NCI-H146 (cell line): ENCODE results near the gene ERCC5.
A peak's percentile ranks its signal among the peaks of the same experiment; 100 is the strongest.

Experiments
- DNase-seq: peaks from one replicate; lab custom pipeline; 2025; lab: John Stamatoyannopoulos, UW

Gene ERCC5

DNA sequence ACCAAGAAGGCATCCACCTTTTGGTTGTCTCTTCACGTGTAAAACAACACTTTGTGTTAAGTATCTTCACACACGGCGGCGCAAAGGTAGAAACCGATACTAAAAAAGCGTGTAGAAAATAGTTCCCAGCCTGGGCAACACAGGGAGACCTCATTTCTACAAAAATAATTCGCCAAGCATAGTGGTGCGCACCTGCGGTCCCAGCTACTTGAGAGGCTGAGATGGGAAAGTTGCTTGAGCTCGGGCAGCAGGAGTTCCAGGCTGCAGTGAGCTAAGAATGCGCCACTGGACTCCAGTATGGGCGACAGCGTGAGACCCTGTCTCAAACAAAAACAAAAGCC is 573 bp upstream of the ERCC5 start:
- DNase-seq, result no peak

DNA sequence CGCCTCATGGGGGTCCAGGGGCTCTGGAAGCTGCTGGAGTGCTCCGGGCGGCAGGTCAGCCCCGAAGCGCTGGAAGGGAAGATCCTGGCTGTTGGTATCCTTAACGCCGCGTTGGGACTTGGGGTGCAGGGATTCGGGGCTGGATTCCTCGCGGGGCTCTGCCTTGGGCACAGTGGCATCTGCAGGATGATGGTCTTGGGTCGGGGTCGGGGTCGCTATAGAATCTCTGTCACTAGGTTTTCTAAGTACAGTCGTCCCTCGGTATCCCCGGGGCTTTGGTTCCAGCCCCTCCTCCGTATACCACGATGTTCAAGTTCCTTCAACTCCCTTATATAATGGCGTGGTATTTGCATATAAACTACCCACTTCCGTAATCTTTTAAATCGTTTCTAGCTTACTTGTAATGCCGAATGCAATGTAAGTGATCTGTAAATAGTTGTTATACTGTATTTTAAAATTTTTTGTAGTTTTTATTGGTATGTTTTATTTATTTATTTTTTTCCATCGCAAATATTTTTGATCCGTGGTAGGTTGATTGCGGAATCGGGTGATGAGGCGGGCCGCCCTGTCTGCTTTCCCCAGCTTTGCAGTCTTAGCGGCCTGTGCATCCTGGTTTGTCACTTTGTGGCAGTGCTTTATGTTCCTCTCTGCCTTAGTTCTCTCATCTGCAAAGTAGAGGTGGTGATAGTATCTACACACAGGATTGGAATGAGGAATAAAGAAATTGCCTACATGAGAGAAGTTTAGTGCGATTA is 606 bp downstream of the ERCC5 start:
- DNase-seq, result peak; percentile 52

DNA sequence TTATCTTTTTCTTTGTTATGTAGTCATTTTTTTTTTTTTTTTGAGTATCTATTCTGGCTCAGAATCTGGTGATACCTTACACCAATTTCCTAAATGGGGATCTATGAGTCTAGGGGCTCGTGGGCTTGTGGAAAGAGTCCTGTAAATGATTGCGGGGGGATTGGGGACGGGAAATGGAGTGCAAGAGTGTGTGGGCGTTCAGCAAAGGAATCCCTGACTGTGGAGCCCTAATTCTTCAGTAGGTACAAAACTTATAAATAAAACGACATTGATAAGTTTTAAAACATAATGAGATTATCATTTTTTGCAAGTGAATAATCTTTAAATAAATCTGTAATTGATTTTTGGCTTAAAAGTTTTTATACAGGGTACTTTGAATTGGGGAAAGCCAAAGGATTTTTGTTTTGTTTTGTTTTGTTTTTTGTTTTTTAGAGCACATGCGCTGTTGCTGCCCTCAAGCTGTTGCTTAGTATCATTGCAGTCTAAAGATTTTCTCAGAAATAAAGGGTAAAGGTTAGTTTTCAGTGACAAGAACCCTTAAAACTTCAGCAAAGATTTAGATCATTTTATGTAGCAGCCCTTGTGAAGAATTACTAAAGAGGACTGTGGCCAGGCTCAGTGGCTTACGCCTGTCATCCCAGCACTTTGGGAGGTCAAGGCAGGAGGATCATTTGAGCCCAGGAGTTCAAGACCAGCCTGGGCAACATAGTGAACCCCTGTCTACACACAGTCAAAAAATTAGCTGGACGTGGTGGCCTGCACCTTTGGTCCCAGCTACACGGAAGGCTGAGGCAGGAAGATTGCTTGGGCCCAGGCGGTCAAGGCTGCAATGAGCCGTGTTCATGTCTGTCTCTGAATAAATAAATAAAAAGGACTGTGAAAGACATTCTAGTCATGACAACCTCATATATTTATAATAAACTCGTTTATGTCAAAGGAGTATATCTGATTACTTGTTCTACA is 1.7 kb downstream of the ERCC5 start:
- peak; percentile 28 for DNase-seq

DNA sequence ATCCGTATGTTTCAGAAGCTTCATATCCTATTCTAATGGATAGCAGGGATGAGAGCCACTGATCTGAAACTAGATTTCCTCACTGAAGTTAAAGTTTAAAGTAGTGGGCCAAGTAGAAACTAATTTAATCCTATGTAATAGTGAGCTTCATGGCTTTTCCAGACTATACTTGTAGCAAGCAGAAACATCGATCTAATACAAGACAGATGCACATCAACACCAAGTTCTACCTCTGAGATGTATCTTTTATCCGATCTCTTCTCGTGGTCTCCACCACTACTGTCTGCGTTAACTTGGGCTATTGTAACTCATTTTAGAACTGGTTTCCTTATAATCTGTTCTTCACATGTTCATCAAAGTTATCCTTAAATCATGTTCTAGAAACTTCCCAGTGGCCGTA is 3.1 kb downstream of the ERCC5 start:
- no peak for DNase-seq

DNA sequence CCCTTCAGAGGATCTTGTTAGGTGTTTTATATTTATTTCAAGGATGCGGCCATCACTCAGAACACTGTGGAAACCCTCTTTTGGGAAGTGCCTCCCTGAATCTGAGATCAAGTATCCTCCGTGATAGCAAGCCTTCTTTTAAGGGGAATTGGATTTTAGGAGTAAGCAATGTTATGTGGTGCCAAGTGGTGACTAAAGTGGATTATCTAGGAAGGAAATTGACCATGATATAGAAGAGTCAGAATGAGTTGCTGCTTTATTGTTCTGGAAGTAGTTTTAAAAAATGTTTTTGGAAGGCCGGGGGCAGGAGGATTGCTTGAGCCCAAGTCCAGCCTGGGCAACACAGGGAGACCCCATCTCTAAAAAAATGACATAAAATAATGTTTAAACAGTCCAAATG is 6.7 kb downstream of the ERCC5 start:
- DNase-seq, result no peak

DNA sequence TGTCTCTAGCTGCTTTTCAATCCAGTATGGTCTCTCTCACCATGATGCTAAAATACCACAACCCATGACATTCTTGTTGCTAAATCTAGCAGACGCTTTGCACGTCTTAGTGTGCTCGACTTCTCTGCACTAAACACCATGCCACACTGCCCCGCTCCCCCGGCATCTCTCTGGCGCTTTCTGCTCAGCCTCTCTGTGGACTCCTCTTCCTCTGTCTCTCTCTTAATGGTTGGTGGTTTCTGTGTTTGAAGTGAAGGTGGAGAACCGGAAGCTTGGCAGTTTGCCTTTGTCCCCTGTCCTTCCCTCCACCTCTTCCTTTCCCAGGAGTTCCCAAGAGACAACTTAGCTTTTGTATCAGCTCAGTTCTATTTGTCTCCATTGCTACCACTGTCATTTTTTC is 8.8 kb downstream of the ERCC5 start:
- no peak for DNase-seq

DNA sequence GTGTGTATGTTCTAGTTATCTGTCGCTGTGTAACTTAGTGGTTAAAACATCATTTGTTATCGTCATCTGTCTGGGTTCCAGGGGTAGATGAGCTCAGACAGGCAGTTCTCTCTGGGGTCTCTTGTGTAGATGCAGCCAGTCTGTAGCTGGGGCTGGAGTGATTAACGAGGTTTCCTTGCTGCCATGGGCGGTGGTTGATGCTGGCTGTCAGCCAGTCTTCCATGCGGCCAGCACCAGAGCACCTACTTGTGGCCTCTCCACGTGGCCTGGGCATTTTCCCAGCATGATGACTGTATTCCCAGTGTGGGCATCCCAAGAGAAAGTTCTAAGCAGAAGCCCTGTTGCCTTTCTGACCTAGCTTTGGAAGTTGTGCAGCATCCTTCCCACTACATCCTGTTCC is 10.7 kb downstream of the ERCC5 start:
- no peak for DNase-seq

DNA sequence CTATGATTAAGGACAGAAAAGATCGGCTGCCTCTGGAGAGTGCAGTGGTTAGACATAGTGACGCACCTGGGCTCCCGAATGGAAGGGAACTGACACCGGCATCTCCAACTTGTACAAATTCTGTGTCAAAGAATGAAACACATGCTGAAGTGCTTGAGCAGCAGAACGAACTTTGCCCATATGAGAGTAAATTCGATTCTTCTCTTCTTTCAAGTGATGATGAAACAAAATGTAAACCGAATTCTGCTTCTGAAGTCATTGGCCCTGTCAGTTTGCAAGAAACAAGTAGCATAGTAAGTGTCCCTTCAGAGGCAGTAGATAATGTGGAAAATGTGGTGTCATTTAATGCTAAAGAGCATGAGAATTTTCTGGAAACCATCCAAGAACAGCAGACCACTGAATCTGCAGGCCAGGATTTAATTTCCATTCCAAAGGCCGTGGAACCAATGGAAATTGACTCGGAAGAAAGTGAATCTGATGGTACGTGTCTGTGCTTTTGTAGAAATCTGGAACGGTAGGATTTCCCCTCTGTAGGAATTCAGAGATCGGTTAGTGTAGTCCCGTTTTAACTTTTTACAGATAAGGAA is 16.9 kb downstream of the ERCC5 start:
- no peak for DNase-seq

DNA sequence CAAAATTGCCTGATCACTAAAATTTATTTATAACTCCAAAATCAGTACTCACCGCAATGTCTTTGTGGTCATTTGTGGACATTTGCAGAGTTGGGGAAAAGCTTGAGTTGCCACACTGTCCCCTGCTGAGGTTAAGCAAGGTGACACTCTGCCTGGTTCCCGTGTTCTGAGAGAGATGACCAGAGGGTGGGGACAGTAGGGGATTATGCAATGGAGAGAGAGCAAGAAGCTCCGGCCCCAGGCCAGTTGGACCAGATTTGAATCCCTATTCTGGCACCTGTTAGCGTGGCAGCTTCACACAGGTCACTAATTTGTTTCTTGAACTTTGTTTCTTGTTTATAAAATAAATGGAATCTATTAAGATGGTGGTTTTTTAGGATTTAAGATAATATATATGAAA is 17.8 kb downstream of the ERCC5 start:
- no peak for DNase-seq

DNA sequence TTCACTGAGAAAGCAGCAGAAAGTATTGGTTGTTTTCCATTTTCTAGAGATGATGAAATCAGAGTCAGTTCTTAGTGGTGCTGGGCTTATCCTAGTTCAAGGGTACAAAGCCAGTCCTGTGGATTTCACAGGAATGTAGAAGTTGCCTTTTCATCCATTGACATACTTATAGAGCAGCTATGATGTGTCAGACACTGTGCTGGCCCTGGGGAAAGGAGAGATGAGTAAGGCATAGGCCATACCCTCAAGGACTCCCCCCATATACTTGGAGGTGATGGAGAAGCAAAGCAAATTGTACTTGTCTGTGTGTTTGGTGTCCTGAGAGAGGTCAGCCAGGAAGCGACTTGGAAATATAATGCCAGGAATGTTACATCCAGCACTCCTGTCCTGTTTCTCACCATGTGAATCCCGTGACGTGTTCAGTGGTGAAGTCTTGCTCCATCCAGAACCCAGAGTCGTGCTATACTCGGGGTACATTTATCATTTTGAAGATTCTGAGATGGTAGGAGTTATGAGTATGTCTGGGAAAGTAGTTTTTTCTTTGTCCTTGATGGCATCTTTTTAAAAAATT is 22.6 kb downstream of the ERCC5 start:
- DNase-seq, result no peak

DNA sequence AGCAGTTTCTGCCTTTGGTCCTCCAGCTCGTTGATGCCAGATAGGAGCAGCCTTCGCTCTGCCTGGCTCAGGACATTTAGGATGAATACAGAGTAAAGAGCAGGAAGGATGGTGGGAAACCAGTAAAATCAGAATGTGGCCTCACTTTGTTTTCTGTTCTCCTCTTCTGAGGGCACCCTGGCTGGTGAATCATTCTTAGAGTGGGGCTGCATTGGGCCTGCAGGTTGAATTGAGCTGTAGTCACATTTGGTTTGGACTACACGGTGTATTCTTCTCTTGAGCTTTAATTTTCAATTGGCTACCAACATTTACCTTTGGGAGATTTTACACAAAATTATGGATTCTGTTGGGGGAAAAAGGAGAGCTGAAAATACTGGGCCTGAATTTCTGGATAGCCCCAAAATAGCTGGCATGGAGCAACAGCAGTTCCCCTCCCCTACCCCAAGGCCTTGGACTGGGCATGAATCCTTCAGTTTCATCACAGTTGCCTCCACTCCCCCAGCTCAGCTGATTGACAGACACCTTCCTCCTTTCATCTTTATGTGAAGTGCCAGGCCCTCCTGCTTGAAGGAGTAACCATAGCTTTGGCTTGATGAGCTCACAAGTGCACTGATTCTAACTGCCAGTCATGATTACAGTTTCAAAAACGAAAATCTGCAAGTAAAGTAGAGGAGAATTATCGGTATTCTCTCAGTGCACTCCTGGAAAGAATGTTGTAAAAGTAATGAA is 24.3 kb downstream of the ERCC5 start:
- no peak for DNase-seq

DNA sequence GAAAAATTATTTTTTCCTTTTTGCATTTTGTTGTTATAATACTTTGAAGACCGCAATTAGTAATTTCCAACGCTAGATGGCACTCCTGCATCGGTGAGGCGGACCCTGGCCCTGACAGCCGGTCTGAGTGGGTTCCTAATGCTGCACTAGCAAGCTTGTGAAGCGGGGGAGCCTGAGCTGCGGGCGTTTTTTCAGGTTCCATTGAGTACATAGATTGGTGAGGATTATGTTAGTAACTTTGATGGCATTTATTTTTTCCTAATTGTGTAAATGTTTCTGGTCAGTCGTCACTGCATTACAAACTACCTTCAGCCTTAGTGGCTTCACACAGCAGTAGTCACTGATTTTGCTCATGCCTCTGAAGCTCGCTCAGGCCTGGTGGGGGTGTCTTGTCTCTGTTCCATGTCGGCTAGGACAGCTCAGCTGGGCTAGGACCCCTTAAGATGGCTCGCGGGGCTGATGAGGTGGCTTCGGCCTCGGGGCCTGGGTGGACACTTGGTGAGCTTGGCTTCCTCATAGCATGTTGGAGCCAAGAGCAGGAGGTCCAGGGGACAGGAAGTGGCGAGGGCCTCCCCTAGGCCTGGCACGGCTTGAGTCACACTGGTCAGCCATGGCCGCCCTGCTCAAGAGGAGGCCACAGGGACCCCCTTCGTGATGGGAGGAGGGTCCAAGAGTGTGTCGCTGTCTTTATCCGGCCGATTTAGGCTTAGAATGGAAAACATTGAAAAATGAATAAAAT is 25.0 kb downstream of the ERCC5 start:
- DNase-seq, result peak; percentile 51

DNA sequence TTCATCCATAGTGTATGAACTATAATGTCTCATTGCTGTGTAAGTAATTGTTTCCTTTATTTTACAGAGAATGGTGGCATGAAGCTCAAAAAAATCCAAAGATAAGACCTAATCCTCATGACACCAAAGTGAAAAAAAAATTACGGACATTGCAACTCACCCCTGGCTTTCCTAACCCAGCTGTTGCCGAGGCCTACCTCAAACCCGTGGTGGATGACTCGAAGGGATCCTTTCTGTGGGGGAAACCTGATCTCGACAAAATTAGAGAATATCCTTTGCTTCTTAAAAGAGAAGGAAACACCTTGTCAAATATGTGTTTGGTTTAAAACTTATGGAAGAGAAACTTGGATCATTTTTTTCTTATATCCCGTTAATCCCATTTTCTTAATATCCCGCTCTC is 26.3 kb downstream of the ERCC5 start:
- no peak for DNase-seq

DNA sequence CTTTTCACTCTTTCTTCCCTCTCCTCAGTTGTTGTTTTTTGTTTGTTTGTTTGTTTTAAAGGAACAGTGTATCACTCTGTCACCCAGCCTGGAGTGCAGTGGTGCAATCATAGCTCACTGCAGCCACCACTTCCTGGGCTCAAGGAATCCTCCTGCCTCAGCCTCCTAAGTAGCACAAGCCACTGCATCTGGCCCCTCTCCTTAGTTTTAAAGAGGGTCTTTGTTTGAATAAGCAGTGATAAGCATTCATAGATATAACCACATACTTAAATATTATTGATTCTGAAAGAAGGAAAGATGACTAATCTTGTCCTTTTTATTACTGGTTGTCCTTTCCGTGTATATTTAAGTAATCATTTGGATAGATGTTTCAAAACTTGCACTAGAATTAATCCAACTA is 26.7 kb downstream of the ERCC5 start:
- DNase-seq, result no peak

DNA sequence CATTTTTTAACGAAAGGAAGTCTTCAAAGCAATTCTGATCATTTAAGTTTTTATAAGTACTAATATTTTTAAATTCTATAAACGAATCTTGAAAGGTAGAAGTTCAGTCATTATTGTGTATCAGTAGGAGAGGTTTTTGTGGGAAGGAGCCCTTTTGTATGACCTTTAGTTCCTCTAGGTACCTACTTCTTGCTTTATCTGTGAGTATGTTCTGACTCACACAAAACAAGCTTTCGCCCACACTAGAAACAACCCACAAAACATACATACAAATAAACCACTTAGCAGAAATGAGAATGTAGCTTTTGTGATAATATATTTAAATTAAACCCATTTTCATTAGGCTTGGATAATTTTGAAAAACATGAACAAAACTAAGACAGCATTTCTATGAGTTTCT is 27.8 kb downstream of the ERCC5 start:
- DNase-seq, result no peak

DNA sequence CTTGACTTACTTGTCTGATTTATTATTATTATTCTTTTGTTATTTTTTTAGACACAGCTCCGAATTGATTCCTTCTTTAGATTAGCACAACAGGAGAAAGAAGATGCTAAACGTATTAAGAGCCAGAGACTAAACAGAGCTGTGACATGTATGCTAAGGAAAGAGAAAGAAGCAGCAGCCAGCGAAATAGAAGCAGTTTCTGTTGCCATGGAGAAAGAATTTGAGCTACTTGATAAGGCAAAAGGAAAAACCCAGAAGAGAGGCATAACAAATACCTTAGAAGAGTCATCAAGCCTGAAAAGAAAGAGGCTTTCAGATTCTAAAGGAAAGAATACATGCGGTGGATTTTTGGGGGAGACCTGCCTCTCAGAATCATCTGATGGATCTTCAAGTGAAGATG is 29.4 kb downstream of the ERCC5 start:
- no peak for DNase-seq

DNA sequence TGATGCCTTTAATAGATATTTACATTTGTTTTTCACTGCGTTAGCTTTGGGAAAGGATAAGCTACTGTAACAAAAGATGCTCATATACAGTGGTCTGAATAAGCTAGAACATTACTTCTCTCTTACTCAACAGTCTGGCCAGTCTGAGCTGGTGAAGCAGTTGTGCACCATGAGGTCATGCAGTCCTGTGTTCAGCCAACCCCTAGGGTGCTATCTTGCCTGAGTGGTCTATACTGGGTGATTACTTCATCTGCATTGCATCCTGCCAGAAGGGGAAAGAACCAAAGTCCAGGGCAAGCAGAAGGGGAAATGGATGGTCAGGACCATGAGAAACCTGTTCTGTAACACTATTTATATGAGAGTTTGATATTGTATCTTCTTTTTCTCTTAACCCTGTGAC is 31.5 kb downstream of the ERCC5 start:
- DNase-seq, result no peak

DNA sequence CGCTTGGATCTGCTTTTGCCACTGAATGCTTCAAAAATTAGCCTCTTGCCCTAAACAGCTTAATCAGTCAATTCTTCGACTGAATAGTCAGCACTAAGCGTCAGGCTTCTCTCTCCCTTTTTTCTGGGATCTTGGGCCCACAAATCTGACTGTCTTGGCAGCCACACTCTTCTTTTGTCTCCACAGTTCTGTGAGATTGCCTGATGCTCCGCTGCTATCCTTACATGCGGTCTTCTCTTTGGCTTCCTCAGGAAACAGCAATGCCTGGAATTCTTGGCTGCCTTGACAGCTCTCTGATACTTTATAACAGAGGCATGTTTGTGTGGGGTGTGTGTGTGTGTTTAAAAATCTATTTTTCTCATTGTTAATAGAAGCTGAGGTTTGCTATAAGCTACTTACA is 32.6 kb downstream of the ERCC5 start:
- DNase-seq, result no peak

DNA sequence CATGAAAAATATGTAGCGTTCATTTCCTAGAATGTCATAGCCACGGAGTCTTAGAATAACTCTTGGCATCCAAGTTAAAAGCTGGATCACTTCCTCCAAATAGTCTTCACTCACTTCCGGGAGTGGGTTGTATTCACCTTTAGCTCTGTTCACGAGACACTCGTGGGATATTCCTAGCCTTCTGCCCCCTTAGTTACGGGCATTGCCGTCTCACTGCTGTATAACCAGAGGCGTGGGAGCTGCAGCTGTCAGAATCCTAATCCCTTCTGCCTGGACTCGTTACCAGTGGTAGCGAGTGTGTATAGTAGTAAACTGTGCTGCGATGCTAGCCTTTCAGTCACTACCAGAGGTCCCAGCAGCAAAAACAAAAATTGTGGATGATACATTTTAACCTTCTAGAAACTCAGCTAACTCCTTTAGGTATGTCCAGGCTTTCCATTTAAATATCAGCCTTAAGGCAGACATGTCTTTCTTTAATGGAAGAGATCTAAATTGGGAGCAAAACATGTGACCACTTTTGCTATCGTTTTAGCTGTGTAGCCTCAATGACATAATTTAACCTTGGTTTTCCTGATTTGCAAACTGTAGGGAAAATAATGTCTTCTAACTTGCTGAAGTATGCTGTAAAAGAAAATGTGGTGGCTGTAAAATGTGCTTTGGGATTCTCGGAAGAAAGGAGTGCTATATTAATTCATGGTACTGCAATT is 34.1 kb downstream of the ERCC5 start:
- DNase-seq, result no peak

DNA sequence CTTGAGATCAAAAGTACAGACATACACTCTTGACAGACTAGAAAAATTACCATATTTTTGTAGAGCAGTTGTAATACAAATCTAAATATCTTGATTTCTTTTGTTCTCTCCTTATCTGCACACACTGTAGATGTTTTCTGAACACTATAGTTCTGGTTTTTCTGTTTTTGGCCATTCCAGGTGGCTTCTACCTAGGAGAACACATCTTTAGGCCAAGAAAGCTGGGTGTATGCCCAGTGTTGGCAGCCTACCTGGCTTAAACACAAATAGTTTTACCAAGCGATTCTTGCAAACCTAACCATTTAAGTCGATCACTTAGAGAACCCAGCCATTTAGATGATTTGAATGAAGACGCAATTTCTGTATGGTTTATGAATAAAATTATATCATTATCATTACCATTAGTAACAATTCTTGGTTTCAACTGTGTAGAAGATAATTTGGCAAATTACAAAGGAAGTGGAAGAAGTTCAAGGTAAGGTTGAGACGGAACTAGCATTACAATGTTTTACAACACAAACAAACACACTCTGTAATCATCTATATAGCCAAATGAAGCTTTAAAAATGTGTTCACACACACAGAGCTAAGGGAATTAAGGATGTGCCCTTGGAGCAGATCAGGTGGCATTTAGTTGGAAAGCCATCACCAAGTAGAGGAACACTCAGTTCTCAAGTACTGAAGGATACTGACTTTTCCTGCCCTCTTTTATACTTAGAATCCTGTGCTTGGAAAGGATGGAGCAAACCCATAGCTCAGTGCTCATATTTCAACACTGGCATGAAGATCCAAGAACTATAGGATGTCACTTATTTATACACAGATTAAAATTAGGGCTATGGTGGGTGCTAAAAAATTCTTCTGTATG is 36.2 kb downstream of the ERCC5 start:
- DNase-seq, result no peak
